Tibial artery (tissue), 4 donors: Measurements from ENCODE around the gene TRIM63.

ENCODE experiments used
- DNase-seq, 2 donors: peaks; one replicate each; pipeline ENCODE4 v3.0.0-alpha.2; 2019
- H3K27ac ChIP-seq, 2 donors: fragments of 200-600 bp; sonication (generic) in 1 of 2; 1 replicate in 1 of 2; 2 replicates in 1 of 2; pipeline ENCODE4 v1.5.1; 2018 to 2019; ENCODE audit warnings: mild to moderate bottlenecking in 1 of 2
- H3K27me3 ChIP-seq, 2 donors: fragments of 200-600 bp; sonication (generic) in 1 of 2; one replicate each; pipeline versions ENCODE4 v1.5.1 to v1.6.0; 2016 to 2019
- H3K36me3 ChIP-seq, 3 donors: fragments of 200-600 bp; sonication (generic) in 2 of 3; one replicate each; pipeline ENCODE4 v1.5.1; 2016 to 2019; ENCODE audit warnings: mild to moderate bottlenecking in 2 of 3
- H3K4me1 ChIP-seq, 4 donors: fragments of 200-600 bp; sonication (generic) in 2 of 4; 1 replicate in 3 of 4; 2 replicates in 1 of 4; pipeline ENCODE4 v1.5.1; 2016 to 2019
- H3K4me3 ChIP-seq, 2 donors: fragments of 200-600 bp; sonication (generic) in 1 of 2; 1 replicate in 1 of 2; 2 replicates in 1 of 2; pipeline ENCODE4 v1.5.1; 2018 to 2019; ENCODE audit warnings: mild to moderate bottlenecking in 2 of 2
- H3K9me3 ChIP-seq, 3 donors: fragments of 200-600 bp; sonication (generic) in 1 of 3; one replicate each; pipeline ENCODE4 v1.5.1; 2016 to 2019
- CTCF ChIP-seq, 2 experiments: fragments of 200-600 bp in 1 of 2; fragments of 450-650 bp in 1 of 2; IDR thresholded peaks; one replicate each; pipeline ENCODE4 v1.5.1; 2017 to 2019; ENCODE audit warnings: antibody characterized with exemption in 2 of 2, mild to moderate bottlenecking in 1 of 2, moderate library complexity in 1 of 2
- intact Hi-C: fragments of 100-400 bp; cut with DNase I; formaldehyde crosslinking; loops from one replicate; pipeline ENCODE4 v1.15.0; 2023; ENCODE audit warnings: low total_unique reads

The TRIM63 gene

GRCh38 chr1:26070963-26071342, 3.5 kb upstream of the TRIM63 start:
- H3K9me3 ChIP-seq, result no peaks in the 10 kb centered on the region
- no peaks in the 10 kb centered on the region for H3K36me3 ChIP-seq
- intact Hi-C loops, result no loop called here
- no peak overlapping the region for H3K4me3 ChIP-seq
- TF ChIP-seq CTCF (IDR thresholded peaks at IDR 0.05), result no peak
- no peaks in the 10 kb centered on the region for H3K4me1 ChIP-seq
- H3K27me3 ChIP-seq, result peaks cover 0 to 54% of the 10 kb centered on the region in 2 donors
- no peak for DNase-seq
- no peak overlapping the region for H3K27ac ChIP-seq

DNA sequence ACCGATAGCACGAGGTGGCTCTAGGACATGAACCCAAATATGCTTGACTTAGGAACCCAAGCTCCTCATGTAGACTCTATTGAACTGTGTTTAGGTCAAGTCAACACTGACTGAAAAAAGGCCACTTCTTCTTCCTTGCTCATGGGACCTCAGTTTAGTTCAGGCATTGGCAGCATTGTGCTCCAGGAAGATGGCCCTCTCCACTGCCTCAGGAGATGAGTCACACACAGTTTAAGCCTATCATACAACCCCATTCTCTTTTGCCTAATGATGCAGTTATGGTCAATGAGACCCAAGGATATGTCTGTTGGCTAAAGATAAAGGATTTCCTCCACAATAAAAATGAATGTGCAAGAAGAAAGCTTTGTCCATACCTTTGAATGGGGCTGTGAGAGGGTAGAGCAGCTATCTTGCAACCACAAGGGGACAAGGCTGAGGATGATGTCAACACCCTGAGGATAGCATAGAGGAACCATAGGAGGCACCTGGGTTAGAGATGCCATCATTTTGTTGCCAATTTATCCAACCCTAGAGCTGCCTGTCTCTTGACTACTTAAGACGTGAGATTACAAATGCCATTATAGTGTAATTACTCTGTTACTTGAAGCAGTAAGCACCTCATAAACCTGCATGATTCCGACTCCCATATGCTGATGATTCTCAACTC, 3.0 kb upstream of the TRIM63 start:
- no peak for TF ChIP-seq CTCF (IDR thresholded peaks at IDR 0.05)
- no peak for DNase-seq
- H3K27ac ChIP-seq, result no peak overlapping the region
- intact Hi-C loops, result no loop called here
- H3K36me3 ChIP-seq, result no peaks in the 10 kb centered on the region
- H3K4me3 ChIP-seq, result no peak overlapping the region
- H3K4me1 ChIP-seq, result no peaks in the 10 kb centered on the region
- H3K27me3 ChIP-seq, result peaks cover 0 to 53% of the 10 kb centered on the region in 2 donors
- H3K9me3 ChIP-seq, result no peaks in the 10 kb centered on the region

GRCh38 chr1:26069941-26070295, 2.5 kb upstream of the TRIM63 start:
- intact Hi-C loops, result no loop called here
- H3K27me3 ChIP-seq, result peaks cover 0 to 52% of the 10 kb centered on the region in 2 donors
- no peaks in the 10 kb centered on the region for H3K4me1 ChIP-seq
- no peak for TF ChIP-seq CTCF (IDR thresholded peaks at IDR 0.05)
- no peak overlapping the region for H3K4me3 ChIP-seq
- no peaks in the 10 kb centered on the region for H3K36me3 ChIP-seq
- H3K27ac ChIP-seq, result no peak overlapping the region
- no peak for DNase-seq
- no peaks in the 10 kb centered on the region for H3K9me3 ChIP-seq

DNA sequence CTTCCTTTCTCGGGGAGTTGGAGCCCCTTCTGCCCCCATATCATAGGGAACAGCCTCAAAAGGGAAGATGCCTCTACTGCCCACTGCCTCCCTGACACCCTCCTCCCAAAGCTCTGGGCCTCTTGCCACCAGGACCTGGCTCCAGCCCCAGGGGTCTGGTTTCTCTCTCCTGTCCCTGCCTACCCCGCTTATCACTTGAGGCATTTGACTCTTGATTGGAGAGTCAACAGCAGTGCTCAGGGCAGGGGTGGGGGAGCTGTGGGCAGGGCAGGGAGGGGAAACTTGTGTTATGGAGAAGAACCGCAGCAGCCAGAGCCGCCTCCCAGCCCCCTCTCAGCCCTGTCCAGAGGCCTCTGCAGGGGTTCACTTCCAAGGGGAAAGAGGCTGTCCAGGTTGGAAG, 573 bp downstream of the TRIM63 start:
- no peaks in the 10 kb centered on the region for H3K9me3 ChIP-seq
- H3K27me3 ChIP-seq, result peaks cover 0 to 38% of the 10 kb centered on the region in 2 donors
- H3K27ac ChIP-seq, result no peak overlapping the region
- DNase-seq, result no peak
- no peaks in the 10 kb centered on the region for H3K4me1 ChIP-seq
- intact Hi-C loops, result no loop called here
- H3K36me3 ChIP-seq, result no peaks in the 10 kb centered on the region
- no peak overlapping the region for H3K4me3 ChIP-seq
- TF ChIP-seq CTCF (IDR thresholded peaks at IDR 0.05), result no peak

GRCh38 chr1:26066160-26066559, 1.3 kb downstream of the TRIM63 start:
- TF ChIP-seq CTCF (IDR thresholded peaks at IDR 0.05), result no peak
- H3K27ac ChIP-seq, result no peak overlapping the region
- H3K36me3 ChIP-seq, result no peaks in the 10 kb centered on the region
- peaks cover 0 to 42% of the 10 kb centered on the region in 2 donors for H3K27me3 ChIP-seq
- no peaks in the 10 kb centered on the region for H3K4me1 ChIP-seq
- no peak overlapping the region for H3K4me3 ChIP-seq
- no peak for DNase-seq
- intact Hi-C loops, result no loop called here
- H3K9me3 ChIP-seq, result no peaks in the 10 kb centered on the region

- no peaks in the 10 kb centered on the region for H3K4me1 ChIP-seq
- no peak overlapping the region for H3K4me3 ChIP-seq
- intact Hi-C loops, result no loop called here
- H3K9me3 ChIP-seq, result no peaks in the 10 kb centered on the region
- no peak for DNase-seq
- H3K36me3 ChIP-seq, result no peaks in the 10 kb centered on the region
- peaks cover 0 to 44% of the 10 kb centered on the region in 2 donors for H3K27me3 ChIP-seq
- TF ChIP-seq CTCF (IDR thresholded peaks at IDR 0.05), result no peak
- no peak overlapping the region for H3K27ac ChIP-seq
Measured at GRCh38 chr1:26064553-26064952, 2.9 kb downstream of the TRIM63 start.
